ENCODE measurements around the gene FRAS1.
"Not testable (repeated sequence)": the region's sequence is repeated elsewhere in the genome, so short reads cannot be mapped to it uniquely, and the experiment has no call there.

FRAS1 gene

GRCh38 chr4:78292341-78292740, 235.2 kb downstream of the FRAS1 start:
- Histone ChIP-seq H3K36me3 (ENCODE audit: control insufficient read depth in 1 of 2, insufficient read depth in 2 of 2, low read length in 2 of 2) (no peaks in the 10 kb centered on the region), H3K4me3 (ENCODE audit: low read depth in 1 of 2, low read length in 2 of 2) (no peak overlapping the region), H3K9ac (ENCODE audit: low read depth in 1 of 2, low read length in 2 of 2) (no peak overlapping the region), H3K4me1 (ENCODE audit: control insufficient read depth in 1 of 2, insufficient read depth in 2 of 2, low read length in 2 of 2) (no peaks in the 10 kb centered on the region), H3K27me3 (ENCODE audit: control insufficient read depth in 1 of 2, insufficient read depth in 2 of 2, low read length in 2 of 2) (no peaks in the 10 kb centered on the region), H3K9me3 (ENCODE audit: control insufficient read depth in 1 of 2, low read length in 2 of 2) (no peaks in the 10 kb centered on the region), H3K27ac (ENCODE audit: low read depth, low read length) (no peak overlapping the region)

GRCh38 chr4:78292856-78293255, 235.7 kb downstream of the FRAS1 start:
- Histone ChIP-seq H3K27ac (ENCODE audit: low read depth, low read length) (no peak overlapping the region), H3K4me1 (ENCODE audit: control insufficient read depth in 1 of 2, insufficient read depth in 2 of 2, low read length in 2 of 2) (no peaks in the 10 kb centered on the region), H3K36me3 (ENCODE audit: control insufficient read depth in 1 of 2, insufficient read depth in 2 of 2, low read length in 2 of 2) (no peaks in the 10 kb centered on the region), H3K9me3 (ENCODE audit: control insufficient read depth in 1 of 2, low read length in 2 of 2) (no peaks in the 10 kb centered on the region), H3K4me3 (ENCODE audit: low read depth in 1 of 2, low read length in 2 of 2) (no peak overlapping the region), H3K27me3 (ENCODE audit: control insufficient read depth in 1 of 2, insufficient read depth in 2 of 2, low read length in 2 of 2) (no peaks in the 10 kb centered on the region), H3K9ac (ENCODE audit: low read depth in 1 of 2, low read length in 2 of 2) (no peak overlapping the region)

- Histone ChIP-seq H3K27me3 (ENCODE audit: control insufficient read depth in 1 of 2, insufficient read depth in 2 of 2, low read length in 2 of 2) (no peaks in the 10 kb centered on the region), H3K9me3 (ENCODE audit: control insufficient read depth in 1 of 2, low read length in 2 of 2) (no peaks in the 10 kb centered on the region), H3K4me3 (ENCODE audit: low read depth in 1 of 2, low read length in 2 of 2) (no peak overlapping the region), H3K36me3 (ENCODE audit: control insufficient read depth in 1 of 2, insufficient read depth in 2 of 2, low read length in 2 of 2) (no peaks in the 10 kb centered on the region), H3K9ac (ENCODE audit: low read depth in 1 of 2, low read length in 2 of 2) (no peak overlapping the region), H3K27ac (ENCODE audit: low read depth, low read length) (no peak overlapping the region), H3K4me1 (ENCODE audit: control insufficient read depth in 1 of 2, insufficient read depth in 2 of 2, low read length in 2 of 2) (no peaks in the 10 kb centered on the region)
Measured at GRCh38 chr4:78293348-78293747, 236.2 kb downstream of the FRAS1 start.

DNA sequence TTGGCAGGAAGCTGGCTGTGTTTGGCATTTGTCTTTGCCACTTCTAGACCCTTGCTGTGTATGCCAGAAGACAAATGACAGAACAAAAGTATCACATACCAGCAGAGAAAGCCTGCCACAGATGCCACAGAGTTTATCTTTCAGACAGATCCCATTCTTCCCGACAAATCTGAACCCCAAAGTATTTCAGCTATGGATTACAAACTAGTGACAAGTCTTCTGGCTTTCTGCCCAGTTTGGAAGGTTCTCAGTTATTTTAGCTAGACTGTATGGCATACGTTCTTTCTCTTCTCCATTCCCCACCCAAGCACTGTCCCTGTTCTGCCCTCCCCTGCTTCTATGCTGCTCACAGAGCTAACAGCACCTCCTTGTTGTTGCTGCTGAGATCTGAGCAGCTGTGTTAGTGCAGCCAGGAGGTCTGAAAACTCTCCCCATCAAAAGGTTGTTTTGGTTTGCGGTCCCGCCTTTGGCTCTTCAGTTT, 236.7 kb downstream of the FRAS1 start:
- no peak overlapping the region for H3K27ac ChIP-seq (ENCODE audit: low read depth, low read length)
- no peak overlapping the region for H3K9ac ChIP-seq (ENCODE audit: low read depth in 1 of 2, low read length in 2 of 2)
- no peaks in the 10 kb centered on the region for H3K27me3 ChIP-seq (ENCODE audit: control insufficient read depth in 1 of 2, insufficient read depth in 2 of 2, low read length in 2 of 2)

DNA sequence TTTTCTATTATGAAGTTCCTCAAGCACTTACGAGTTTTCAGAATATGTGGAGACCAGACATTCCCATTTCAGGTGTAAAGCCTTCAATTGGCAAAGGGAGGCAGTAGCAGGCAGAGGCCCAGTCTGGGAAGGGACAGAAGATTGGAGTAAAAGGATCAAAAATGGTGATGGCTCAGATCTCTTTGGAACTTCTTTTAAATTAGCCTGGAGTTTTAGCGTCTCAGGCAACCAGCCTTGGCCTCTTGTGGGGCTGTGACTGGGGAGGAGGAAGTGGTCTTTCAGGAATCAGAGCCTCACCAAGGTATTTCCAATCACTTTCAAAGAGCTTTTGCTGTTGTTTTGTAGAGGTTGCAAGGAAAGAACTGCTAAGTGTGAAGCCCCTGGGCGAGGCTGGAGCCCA, 239.1 kb downstream of the FRAS1 start:
- Histone ChIP-seq H3K4me3 (ENCODE audit: low read depth in 1 of 2, low read length in 2 of 2) (no peak overlapping the region), H3K9ac (ENCODE audit: low read depth in 1 of 2, low read length in 2 of 2) (no peak overlapping the region), H3K27ac (ENCODE audit: low read depth, low read length) (no peak overlapping the region), H3K9me3 (ENCODE audit: control insufficient read depth in 1 of 2, low read length in 2 of 2) (no peaks in the 10 kb centered on the region), H3K4me1 (ENCODE audit: control insufficient read depth in 1 of 2, insufficient read depth in 2 of 2, low read length in 2 of 2) (peaks cover 0 to 8% of the 10 kb centered on the region in 2 donors), H3K27me3 (ENCODE audit: control insufficient read depth in 1 of 2, insufficient read depth in 2 of 2, low read length in 2 of 2) (no peaks in the 10 kb centered on the region), H3K36me3 (ENCODE audit: control insufficient read depth in 1 of 2, insufficient read depth in 2 of 2, low read length in 2 of 2) (no peaks in the 10 kb centered on the region)

More for the DNA sequence above, 236.7 kb downstream of the FRAS1 start:
- Histone ChIP-seq H3K4me3 (ENCODE audit: low read depth in 1 of 2, low read length in 2 of 2) (no peak overlapping the region), H3K9me3 (ENCODE audit: control insufficient read depth in 1 of 2, low read length in 2 of 2) (no peaks in the 10 kb centered on the region), H3K4me1 (ENCODE audit: control insufficient read depth in 1 of 2, insufficient read depth in 2 of 2, low read length in 2 of 2) (no peaks in the 10 kb centered on the region), H3K36me3 (ENCODE audit: control insufficient read depth in 1 of 2, insufficient read depth in 2 of 2, low read length in 2 of 2) (no peaks in the 10 kb centered on the region)

DNA sequence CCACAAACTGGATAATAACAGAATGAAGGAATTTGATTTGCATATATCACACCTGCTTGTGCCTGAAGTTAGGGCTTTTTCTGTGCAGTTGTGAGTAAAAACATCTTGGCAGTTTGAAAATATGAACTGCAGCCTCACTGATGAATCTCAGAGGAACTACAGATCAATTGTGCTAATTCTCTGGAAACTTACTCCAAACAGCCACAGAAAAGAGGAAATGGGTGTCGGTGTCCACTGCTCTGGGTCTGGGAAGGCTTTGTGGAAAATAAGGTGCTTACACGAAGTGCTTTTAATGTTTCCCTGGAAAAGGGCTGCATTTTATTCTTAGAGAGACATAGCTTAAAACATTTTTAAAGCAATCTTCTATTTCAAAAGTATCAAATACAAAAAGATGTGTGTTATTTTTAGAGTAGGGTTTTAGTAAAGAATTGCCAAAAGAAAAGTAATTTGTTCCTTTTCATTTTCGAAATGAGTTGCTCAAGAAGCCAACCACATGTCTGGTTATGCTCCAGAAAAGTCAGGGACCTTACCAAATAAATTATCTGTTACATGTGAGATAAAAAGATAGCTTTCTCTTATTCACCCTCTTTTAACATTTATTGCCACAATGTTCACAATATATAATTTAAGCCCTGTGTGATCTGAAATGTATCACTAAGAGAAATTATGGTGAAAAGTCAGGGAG, 240.1 kb downstream of the FRAS1 start:
- no peak overlapping the region for H3K4me3 ChIP-seq (ENCODE audit: low read depth in 1 of 2, low read length in 2 of 2)
- H3K27ac ChIP-seq (ENCODE audit: low read depth, low read length), result no peak overlapping the region
- H3K4me1 ChIP-seq (ENCODE audit: control insufficient read depth in 1 of 2, insufficient read depth in 2 of 2, low read length in 2 of 2), result peaks cover 0 to 8% of the 10 kb centered on the region in 2 donors

GRCh38 chr4:78298618-78299017, 241.5 kb downstream of the FRAS1 start:
- H3K27ac ChIP-seq (ENCODE audit: low read depth, low read length), result no peak overlapping the region
- H3K27me3 ChIP-seq (ENCODE audit: control insufficient read depth in 1 of 2, insufficient read depth in 2 of 2, low read length in 2 of 2), result no peaks in the 10 kb centered on the region
- no peaks in the 10 kb centered on the region for H3K9me3 ChIP-seq (ENCODE audit: control insufficient read depth in 1 of 2, low read length in 2 of 2)
- peaks cover 0 to 8% of the 10 kb centered on the region in 2 donors for H3K4me1 ChIP-seq (ENCODE audit: control insufficient read depth in 1 of 2, insufficient read depth in 2 of 2, low read length in 2 of 2)
- no peak overlapping the region for H3K4me3 ChIP-seq (ENCODE audit: low read depth in 1 of 2, low read length in 2 of 2)
- no peaks in the 10 kb centered on the region for H3K36me3 ChIP-seq (ENCODE audit: control insufficient read depth in 1 of 2, insufficient read depth in 2 of 2, low read length in 2 of 2)
- H3K9ac ChIP-seq (ENCODE audit: low read depth in 1 of 2, low read length in 2 of 2), result no peak overlapping the region

More for the DNA sequence above, 240.1 kb downstream of the FRAS1 start:
- Histone ChIP-seq H3K27me3 (ENCODE audit: control insufficient read depth in 1 of 2, insufficient read depth in 2 of 2, low read length in 2 of 2) (no peaks in the 10 kb centered on the region), H3K9me3 (ENCODE audit: control insufficient read depth in 1 of 2, low read length in 2 of 2) (no peaks in the 10 kb centered on the region), H3K9ac (ENCODE audit: low read depth in 1 of 2, low read length in 2 of 2) (no peak overlapping the region), H3K36me3 (ENCODE audit: control insufficient read depth in 1 of 2, insufficient read depth in 2 of 2, low read length in 2 of 2) (no peaks in the 10 kb centered on the region)

GRCh38 chr4:78299565-78299972, 242.4 kb downstream of the FRAS1 start:
- Histone ChIP-seq H3K9ac (ENCODE audit: low read depth in 1 of 2, low read length in 2 of 2) (no peak overlapping the region), H3K4me1 (ENCODE audit: control insufficient read depth in 1 of 2, insufficient read depth in 2 of 2, low read length in 2 of 2) (peaks cover 0 to 8% of the 10 kb centered on the region in 2 donors), H3K27ac (ENCODE audit: low read depth, low read length) (no peak overlapping the region), H3K9me3 (ENCODE audit: control insufficient read depth in 1 of 2, low read length in 2 of 2) (no peaks in the 10 kb centered on the region), H3K27me3 (ENCODE audit: control insufficient read depth in 1 of 2, insufficient read depth in 2 of 2, low read length in 2 of 2) (no peaks in the 10 kb centered on the region), H3K4me3 (ENCODE audit: low read depth in 1 of 2, low read length in 2 of 2) (no peak overlapping the region), H3K36me3 (ENCODE audit: control insufficient read depth in 1 of 2, insufficient read depth in 2 of 2, low read length in 2 of 2) (no peaks in the 10 kb centered on the region)

GRCh38 chr4:78307263-78307662, 250.1 kb downstream of the FRAS1 start:
- H3K36me3 ChIP-seq (ENCODE audit: control insufficient read depth in 1 of 2, insufficient read depth in 2 of 2, low read length in 2 of 2); H3K27ac ChIP-seq (ENCODE audit: low read depth, low read length); H3K9me3 ChIP-seq (ENCODE audit: control insufficient read depth in 1 of 2, low read length in 2 of 2); H3K9ac ChIP-seq (ENCODE audit: low read depth in 1 of 2, low read length in 2 of 2); H3K27me3 ChIP-seq (ENCODE audit: control insufficient read depth in 1 of 2, insufficient read depth in 2 of 2, low read length in 2 of 2); H3K4me3 ChIP-seq (ENCODE audit: low read depth in 1 of 2, low read length in 2 of 2); H3K4me1 ChIP-seq (ENCODE audit: control insufficient read depth in 1 of 2, insufficient read depth in 2 of 2, low read length in 2 of 2): not testable (repeated sequence)

- no peak overlapping the region for H3K27ac ChIP-seq (ENCODE audit: low read depth, low read length)
- no peaks in the 10 kb centered on the region for H3K9me3 ChIP-seq (ENCODE audit: control insufficient read depth in 1 of 2, low read length in 2 of 2)
- H3K36me3 ChIP-seq (ENCODE audit: control insufficient read depth in 1 of 2, insufficient read depth in 2 of 2, low read length in 2 of 2), result no peaks in the 10 kb centered on the region
- H3K9ac ChIP-seq (ENCODE audit: low read depth in 1 of 2, low read length in 2 of 2), result no peak overlapping the region
- no peak overlapping the region for H3K4me3 ChIP-seq (ENCODE audit: low read depth in 1 of 2, low read length in 2 of 2)
- peaks cover 0 to 6% of the 10 kb centered on the region in 2 donors for H3K4me1 ChIP-seq (ENCODE audit: control insufficient read depth in 1 of 2, insufficient read depth in 2 of 2, low read length in 2 of 2)
- no peaks in the 10 kb centered on the region for H3K27me3 ChIP-seq (ENCODE audit: control insufficient read depth in 1 of 2, insufficient read depth in 2 of 2, low read length in 2 of 2)
Measured at GRCh38 chr4:78308517-78308916, 251.4 kb downstream of the FRAS1 start.
